SK-N-SH (cell line): ENCODE results near the gene DPPA2. TPM values are rescaled to one million over a fixed set of nuclear protein-coding genes. Genes with fewer than 3 reads are reported as not detected.

Source experiments
- CTCF ChIA-PET: fragments of 300-600, 350-600 bp; formaldehyde crosslinking; extraction: SDS; loops from one replicate; lab custom pipeline; 2021; lab: Yijun Ruan, JAX
- POLR2A ChIA-PET: fragments of 350-600 bp; sonication (Branson Sonifier 250); formaldehyde crosslinking; extraction: SDS; loops from one replicate; lab custom pipeline; 2020; ENCODE audit warnings: antibody characterized with exemption, inconsistent platforms; lab: Yijun Ruan, JAX
- DNase-seq: peaks from one replicate; pipeline ENCODE4 v3.0.0; 2012
- H2AFZ ChIP-seq: fragments of 200-600 bp; sonication (generic); 2 replicates; pipeline ENCODE4 v1.8.1; 2016; ENCODE audit warnings: antibody characterized with exemption, mild to moderate bottlenecking, low read depth
- H3F3A ChIP-seq: fragments of 200-600 bp; sonication (generic); replicated peaks from 2 replicates; pipeline ENCODE3; 2016; ENCODE audit warnings: antibody characterized with exemption, mild to moderate bottlenecking; ENCODE audit not compliant: insufficient read depth
- H3K27ac ChIP-seq, 2 experiments: fragments of 200-500 bp in 1 of 2; fragments of 200-600 bp in 1 of 2; sonication (Bioruptor generic) in 1 of 2; sonication (generic), shearing (Covaris generic) in 1 of 2; 2 replicates each; pipeline versions ENCODE4 v1.5.1 to v1.6.1; 2014 to 2016; ENCODE audit warnings: low read depth in 2 of 2, inconsistent platforms in 1 of 2, low read length in 1 of 2, mild to moderate bottlenecking in 1 of 2, mixed read lengths in 1 of 2
- H3K27me3 ChIP-seq: fragments of 200-600 bp; sonication (generic), shearing (Covaris generic); 2 replicates; pipeline ENCODE4 v1.6.1; 2016; ENCODE audit warnings: mixed run types; ENCODE audit not compliant: insufficient read depth
- H3K36me3 ChIP-seq, 2 experiments: fragments of 200-500 bp in 1 of 2; fragments of 200-600 bp in 1 of 2; sonication (Bioruptor generic) in 1 of 2; sonication (generic) in 1 of 2; replicated peaks in 1 of 2; 2 replicates each; pipeline versions ENCODE3 to v1.5.1; 2014 to 2016; ENCODE audit warnings: low read length in 1 of 2, mild to moderate bottlenecking in 1 of 2; ENCODE audit not compliant: insufficient read depth in 2 of 2, control insufficient read depth in 1 of 2
- H3K4me1 ChIP-seq, 2 experiments: fragments of 200-500 bp in 1 of 2; fragments of 200-600 bp in 1 of 2; sonication (Bioruptor generic) in 1 of 2; sonication (generic), shearing (Covaris generic) in 1 of 2; 2 replicates each; pipeline versions ENCODE4 v1.5.1 to v1.6.1; 2014 to 2016; ENCODE audit warnings: low read depth in 1 of 2, low read length in 1 of 2, mixed run types in 1 of 2; ENCODE audit not compliant: insufficient read depth in 2 of 2, control insufficient read depth in 1 of 2
- H3K4me2 ChIP-seq: fragments of 200-600 bp; sonication (generic), shearing (Covaris generic); 2 replicates; pipeline ENCODE4 v1.6.1; 2017; ENCODE audit warnings: mixed run types
- H3K4me3 ChIP-seq, 2 experiments: fragments of 200-500 bp in 1 of 2; fragments of 200-600 bp in 1 of 2; sonication (Bioruptor generic) in 1 of 2; sonication (generic), shearing (Covaris generic) in 1 of 2; 2 replicates each; pipeline versions ENCODE4 v1.5.1 to v1.8.1; 2014 to 2016; ENCODE audit warnings: low read depth in 2 of 2, inconsistent platforms in 1 of 2, low read length in 1 of 2, mild to moderate bottlenecking in 1 of 2, mixed read lengths in 1 of 2, moderate library complexity in 1 of 2
- H3K79me2 ChIP-seq: fragments of 200-600 bp; sonication (generic); 2 replicates; pipeline ENCODE4 v1.8.1; 2017; ENCODE audit warnings: mild to moderate bottlenecking; ENCODE audit not compliant: insufficient read depth
- H3K9ac ChIP-seq: fragments of 200-600 bp; sonication (generic); 2 replicates; pipeline ENCODE4 v1.6.1; 2017; ENCODE audit warnings: mixed run types
- H3K9me2 ChIP-seq: fragments of 200-600 bp; sonication (generic); 2 replicates; pipeline ENCODE4 v1.6.1; 2017; ENCODE audit warnings: mixed run types
- H3K9me3 ChIP-seq: fragments of 200-600 bp; sonication (generic); 2 replicates; pipeline ENCODE4 v1.6.1; 2017; ENCODE audit warnings: mixed run types, mild to moderate bottlenecking, moderate library complexity
- H4K20me1 ChIP-seq: fragments of 200-600 bp; sonication (generic); 2 replicates; pipeline ENCODE4 v1.6.1; 2017; ENCODE audit warnings: mild to moderate bottlenecking, mixed run types; ENCODE audit not compliant: insufficient read depth
- ELF1 ChIP-seq: IDR thresholded peaks from 2 replicates; pipeline ENCODE4 v1.4.0; 2012
- FOXJ3 ChIP-seq: sonication (generic); formaldehyde crosslinking; IDR thresholded peaks from 2 replicates; pipeline ENCODE4 v1.5.1; 2020; ENCODE audit warnings: mild to moderate bottlenecking, missing genetic modification reagents
- FOXM1 ChIP-seq: IDR thresholded peaks from 2 replicates; pipeline ENCODE4 v1.4.0; 2012; ENCODE audit warnings: low read depth, mild to moderate bottlenecking
- GABPA ChIP-seq: IDR thresholded peaks from 2 replicates; pipeline ENCODE4 v1.4.0; 2012; ENCODE audit warnings: low read depth, mild to moderate bottlenecking
- GATA2 ChIP-seq: sonication (generic); formaldehyde crosslinking; IDR thresholded peaks from 2 replicates; pipeline ENCODE4 v1.5.0; 2020; ENCODE audit warnings: mild to moderate bottlenecking, missing genetic modification reagents
- IRF3 ChIP-seq: fragments of 150-350 bp; IDR thresholded peaks from 2 replicates; pipeline ENCODE4 v1.6.1; 2016; ENCODE audit warnings: mild to moderate bottlenecking, low read depth, low read length
- JUND ChIP-seq: IDR thresholded peaks from 2 replicates; pipeline ENCODE4 v1.4.0; 2012
- MEF2A ChIP-seq: IDR thresholded peaks from 2 replicates; pipeline ENCODE4 v1.4.0; 2012; ENCODE audit warnings: low read depth, borderline replicate concordance
- PBX3 ChIP-seq: IDR thresholded peaks from 2 replicates; pipeline ENCODE4; 2012
- RCOR1 ChIP-seq: fragments of 150-350 bp; IDR thresholded peaks from 2 replicates; pipeline ENCODE4 v1.6.1; 2017; ENCODE audit warnings: antibody characterized with exemption, low read length
- REST ChIP-seq: IDR thresholded peaks from 2 replicates; pipeline ENCODE4 v1.6.1; 2012; ENCODE audit warnings: mild to moderate bottlenecking, low read depth, low read length, moderate library complexity
- RFX5 ChIP-seq: IDR thresholded peaks from 2 replicates; pipeline ENCODE4 v1.6.1; 2012; ENCODE audit warnings: mild to moderate bottlenecking, improper control_type of control experiment, low read length
- RXRA ChIP-seq: IDR thresholded peaks from 2 replicates; pipeline ENCODE4 v1.4.0; 2012; ENCODE audit warnings: low read depth, mild to moderate bottlenecking, borderline replicate concordance
- TAF1 ChIP-seq: IDR thresholded peaks from 2 replicates; pipeline ENCODE4 v1.6.1; 2012; ENCODE audit warnings: low read depth, mild to moderate bottlenecking, low read length, moderate library complexity, borderline replicate concordance
- TEAD4 ChIP-seq: IDR thresholded peaks from 2 replicates; pipeline ENCODE4 v1.4.0; 2012; ENCODE audit warnings: mild to moderate bottlenecking, borderline replicate concordance; ENCODE audit not compliant: insufficient read depth
- USF2 ChIP-seq: fragments of 150-350 bp; IDR thresholded peaks from 2 replicates; pipeline ENCODE4 v1.6.1; 2017; ENCODE audit warnings: antibody characterized with exemption, low read length, low read depth, borderline replicate concordance
- YY1 ChIP-seq: IDR thresholded peaks from 2 replicates; pipeline ENCODE4 v1.4.0; 2012; ENCODE audit warnings: low read depth, mild to moderate bottlenecking
- polyA plus RNA-seq, 3 experiments: library from polyadenylated mRNA; depleted of rRNA; stranded (reverse); fragments of >200 nt; gene quantifications; 2 replicates each; pipeline ENCODE4 v1.2.3, GENCODE V29; 2012

The DPPA2 gene
- polyA plus RNA-seq, 1 of the 3 experiments (the other 2 are of a cell fraction) = not detected

- DNase-seq = no peak
- Histone ChIP-seq H3K27ac (no peak overlapping the region), H2AFZ (no peak overlapping the region), H4K20me1 (no peaks in the 10 kb centered on the region), H3K4me3 (no peak overlapping the region), H3K9me2 (no peaks in the 10 kb centered on the region), H3K9me3 (no peaks in the 10 kb centered on the region), H3K4me2 (no peak overlapping the region), H3K9ac (no peak overlapping the region), H3K79me2 (no peaks in the 10 kb centered on the region), H3K36me3 (no peaks in the 10 kb centered on the region), H3K27me3 (no peaks in the 10 kb centered on the region), H3K4me1 (no peaks in the 10 kb centered on the region), H3F3A (no peaks in the 10 kb centered on the region)
- CTCF ChIA-PET = interaction anchor here (0.9 to 2.4 kb wide), 2 partner anchors 9 to 15 kb away, joined by 3 to 11 read pairs; no protein-coding TSS in a partner anchor
- POLR2A ChIA-PET = no interaction called here
- TF ChIP-seq JUND (no peak), TEAD4 (no peak), GATA2 (CRISPR knock-in tag) (no peak), TAF1 (no peak), ELF1 (no peak), MEF2A (no peak), USF2 (no peak), IRF3 (no peak), YY1 (no peak), PBX3 (no peak), RCOR1 (no peak), REST (no peak), RFX5 (no peak), FOXJ3 (CRISPR knock-in tag) (no peak), FOXM1 (no peak), RXRA (no peak), GABPA (no peak)
These were observed 32.2 kb downstream of the DPPA2 start for GRCh38 chr3:109284071-109284470.
